HepG2 (cell line): ENCODE data around the gene ZNF77. TPM values are rescaled to one million over a fixed set of nuclear protein-coding genes. Genes with fewer than 3 reads are reported as not detected.

ENCODE experiments used
- ATF7 ChIP-seq, 2 experiments: fragments of 450-650 bp in 1 of 2; sonication (generic) in 1 of 2; formaldehyde crosslinking in 1 of 2; IDR thresholded peaks; 2 replicates each; pipeline versions ENCODE4 v1.4.0 to v1.6.1; 2016 to 2020; ENCODE audit warnings: antibody characterized with exemption in 1 of 2, mild to moderate bottlenecking in 1 of 2, missing genetic modification reagents in 1 of 2
- GTF3A ChIP-seq: sonication (generic); formaldehyde crosslinking; conservative IDR thresholded peaks from 2 replicates; pipeline ENCODE4 v1.4.0; 2020; ENCODE audit warnings: mild to moderate bottlenecking, missing genetic modification reagents
- HIVEP1 ChIP-seq: sonication (generic); formaldehyde crosslinking; IDR thresholded peaks from 2 replicates; pipeline ENCODE4 v1.4.0; 2020; ENCODE audit warnings: mild to moderate bottlenecking, missing genetic modification reagents
- HNF4A ChIP-seq: sonication (generic); formaldehyde crosslinking; IDR thresholded peaks from 2 replicates; pipeline ENCODE4 v1.4.0; 2020; ENCODE audit warnings: missing genetic modification reagents
- KAT2B ChIP-seq: fragments of 150-350 bp; IDR thresholded peaks from 2 replicates; pipeline ENCODE4 v1.6.1; 2014; ENCODE audit warnings: low read depth, low read length, borderline replicate concordance
- MED1 ChIP-seq: sonication (generic); formaldehyde crosslinking; IDR thresholded peaks from 2 replicates; pipeline ENCODE4 v1.4.0; 2020; ENCODE audit warnings: missing genetic modification reagents
- NR2C2 ChIP-seq: sonication (generic); formaldehyde crosslinking; IDR thresholded peaks from 2 replicates; pipeline ENCODE4 v1.4.0; 2020; ENCODE audit warnings: missing genetic modification reagents, mild to moderate bottlenecking, moderate library complexity, borderline replicate concordance
- REL ChIP-seq: sonication (generic); formaldehyde crosslinking; conservative IDR thresholded peaks from 2 replicates; pipeline ENCODE4 v1.8.0; 2022; ENCODE audit warnings: mild to moderate bottlenecking, missing genetic modification reagents, moderate library complexity
- ZNF609 ChIP-seq: sonication (generic); formaldehyde crosslinking; IDR thresholded peaks from 2 replicates; pipeline ENCODE4 v1.4.0; 2020; ENCODE audit warnings: mild to moderate bottlenecking, missing genetic modification reagents, borderline replicate concordance
- ZNF883 ChIP-seq: sonication (generic); formaldehyde crosslinking; IDR thresholded peaks from 2 replicates; pipeline ENCODE4 v1.5.1; 2020; ENCODE audit warnings: mild to moderate bottlenecking, missing genetic modification reagents; ENCODE audit errors: not compliant biosample characterization
- polyA plus RNA-seq, 8 experiments: library from polyadenylated mRNA; depleted of rRNA in 3 of 8; stranded (reverse) in 7 of 8; unstranded in 1 of 8; fragments of >200 nt; fragmentation: Illumina TruSeq in 4 of 8; extraction: Trizol in 4 of 8; gene quantifications; 2 replicates each; pipeline versions ENCODE4 v1.2.1 to v1.2.3, GENCODE V29; 2011 to 2016; ENCODE audit warnings: low read depth in 4 of 8, missing spikeins in 1 of 8, mixed read lengths in 1 of 8; ENCODE audit not compliant: insufficient read depth in 1 of 8
- total RNA-seq, 5 experiments: library from RNA; depleted of rRNA; stranded (reverse); fragments of >200 nt; fragmentation: Illumina TruSeq; extraction: Trizol; gene quantifications; 2 replicates each; pipeline ENCODE4 v1.2.3, GENCODE V29; 2016; ENCODE audit warnings: low read depth in 1 of 5
- TF ChIP-seq, protein P1 (sequence below): sonication (generic); formaldehyde crosslinking; IDR thresholded peaks from 2 replicates; pipeline ENCODE4 v1.4.0; 2020; ENCODE audit warnings: missing genetic modification reagents
- TF ChIP-seq, protein P2 (sequence below): sonication (generic); formaldehyde crosslinking; IDR thresholded peaks from 2 replicates; pipeline ENCODE4 v1.8.1; 2023; ENCODE audit warnings: mild to moderate bottlenecking, missing genetic modification reagents
- TF ChIP-seq, protein P3 (sequence below): IDR thresholded peaks from 2 replicates; pipeline ENCODE4 v1.6.1; 2012; ENCODE audit warnings: inconsistent platforms
- TF ChIP-seq, protein P4 (sequence below): sonication (generic); formaldehyde crosslinking; conservative IDR thresholded peaks from 2 replicates; pipeline ENCODE4 v1.4.0; 2020; ENCODE audit warnings: missing genetic modification reagents

The ZNF77 gene
- total and polyA plus RNA-seq, 2 of the 13 experiments (the other 11 are each of a cell fraction or from before 2014, with no cell fraction given) = 7.1 to 11.5 TPM

GRCh38 chr19:2977001-2977745 is 32.4 kb upstream of the ZNF77 start, which contains the start of gene TLE6 (continued):
- TF ChIP-seq, protein P1, sequence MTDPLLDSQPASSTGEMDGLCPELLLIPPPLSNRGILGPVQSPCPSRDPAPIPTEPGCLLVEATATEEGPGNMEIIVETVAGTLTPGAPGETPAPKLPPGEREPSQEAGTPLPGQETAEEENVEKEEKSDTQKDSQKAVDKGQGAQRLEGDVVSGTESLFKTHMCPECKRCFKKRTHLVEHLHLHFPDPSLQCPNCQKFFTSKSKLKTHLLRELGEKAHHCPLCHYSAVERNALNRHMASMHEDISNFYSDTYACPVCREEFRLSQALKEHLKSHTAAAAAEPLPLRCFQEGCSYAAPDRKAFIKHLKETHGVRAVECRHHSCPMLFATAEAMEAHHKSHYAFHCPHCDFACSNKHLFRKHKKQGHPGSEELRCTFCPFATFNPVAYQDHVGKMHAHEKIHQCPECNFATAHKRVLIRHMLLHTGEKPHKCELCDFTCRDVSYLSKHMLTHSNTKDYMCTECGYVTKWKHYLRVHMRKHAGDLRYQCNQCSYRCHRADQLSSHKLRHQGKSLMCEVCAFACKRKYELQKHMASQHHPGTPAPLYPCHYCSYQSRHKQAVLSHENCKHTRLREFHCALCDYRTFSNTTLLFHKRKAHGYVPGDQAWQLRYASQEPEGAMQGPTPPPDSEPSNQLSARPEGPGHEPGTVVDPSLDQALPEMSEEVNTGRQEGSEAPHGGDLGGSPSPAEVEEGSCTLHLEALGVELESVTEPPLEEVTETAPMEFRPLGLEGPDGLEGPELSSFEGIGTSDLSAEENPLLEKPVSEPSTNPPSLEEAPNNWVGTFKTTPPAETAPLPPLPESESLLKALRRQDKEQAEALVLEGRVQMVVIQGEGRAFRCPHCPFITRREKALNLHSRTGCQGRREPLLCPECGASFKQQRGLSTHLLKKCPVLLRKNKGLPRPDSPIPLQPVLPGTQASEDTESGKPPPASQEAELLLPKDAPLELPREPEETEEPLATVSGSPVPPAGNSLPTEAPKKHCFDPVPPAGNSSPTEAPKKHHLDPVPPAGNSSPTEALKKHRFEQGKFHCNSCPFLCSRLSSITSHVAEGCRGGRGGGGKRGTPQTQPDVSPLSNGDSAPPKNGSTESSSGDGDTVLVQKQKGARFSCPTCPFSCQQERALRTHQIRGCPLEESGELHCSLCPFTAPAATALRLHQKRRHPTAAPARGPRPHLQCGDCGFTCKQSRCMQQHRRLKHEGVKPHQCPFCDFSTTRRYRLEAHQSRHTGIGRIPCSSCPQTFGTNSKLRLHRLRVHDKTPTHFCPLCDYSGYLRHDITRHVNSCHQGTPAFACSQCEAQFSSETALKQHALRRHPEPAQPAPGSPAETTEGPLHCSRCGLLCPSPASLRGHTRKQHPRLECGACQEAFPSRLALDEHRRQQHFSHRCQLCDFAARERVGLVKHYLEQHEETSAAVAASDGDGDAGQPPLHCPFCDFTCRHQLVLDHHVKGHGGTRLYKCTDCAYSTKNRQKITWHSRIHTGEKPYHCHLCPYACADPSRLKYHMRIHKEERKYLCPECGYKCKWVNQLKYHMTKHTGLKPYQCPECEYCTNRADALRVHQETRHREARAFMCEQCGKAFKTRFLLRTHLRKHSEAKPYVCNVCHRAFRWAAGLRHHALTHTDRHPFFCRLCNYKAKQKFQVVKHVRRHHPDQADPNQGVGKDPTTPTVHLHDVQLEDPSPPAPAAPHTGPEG (CRISPR knock-in tag) = peak; percentile 51; the same call in 1 of the 2 replicates
- TF ChIP-seq KAT2B (peak; percentile 21; the same call in 1 of the 2 replicates), ATF7 (IDR thresholded peaks at IDR 0.05) (no peak), ATF7 (CRISPR knock-in tag; IDR thresholded peaks at IDR 0.05) (peak; percentile 26; the same call in 1 of the 2 replicates), REL (0 out of 2 replicates have a peak, but pooled peaks have one; percentile 50), HIVEP1 (CRISPR knock-in tag) (peak; percentile 80), ZNF883 (CRISPR knock-in tag) (peak; percentile 60), NR2C2 (peak; percentile 88), GTF3A (CRISPR knock-in tag) (no peak), HNF4A (CRISPR knock-in tag) (peak; percentile 32; the same call in 1 of the 2 replicates), ZNF609 (CRISPR knock-in tag) (peak; percentile 86; the same call in 1 of the 2 replicates), MED1 (peak; percentile 61; the same call in 1 of the 2 replicates)
- TF ChIP-seq, protein P2, sequence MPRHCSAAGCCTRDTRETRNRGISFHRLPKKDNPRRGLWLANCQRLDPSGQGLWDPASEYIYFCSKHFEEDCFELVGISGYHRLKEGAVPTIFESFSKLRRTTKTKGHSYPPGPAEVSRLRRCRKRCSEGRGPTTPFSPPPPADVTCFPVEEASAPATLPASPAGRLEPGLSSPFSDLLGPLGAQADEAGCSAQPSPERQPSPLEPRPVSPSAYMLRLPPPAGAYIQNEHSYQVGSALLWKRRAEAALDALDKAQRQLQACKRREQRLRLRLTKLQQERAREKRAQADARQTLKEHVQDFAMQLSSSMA = 0 out of 2 replicates have a peak, but pooled peaks have one; percentile 50
- TF ChIP-seq, protein P3, sequence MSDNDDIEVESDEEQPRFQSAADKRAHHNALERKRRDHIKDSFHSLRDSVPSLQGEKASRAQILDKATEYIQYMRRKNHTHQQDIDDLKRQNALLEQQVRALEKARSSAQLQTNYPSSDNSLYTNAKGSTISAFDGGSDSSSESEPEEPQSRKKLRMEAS = peak; percentile 97
- TF ChIP-seq, protein P4, sequence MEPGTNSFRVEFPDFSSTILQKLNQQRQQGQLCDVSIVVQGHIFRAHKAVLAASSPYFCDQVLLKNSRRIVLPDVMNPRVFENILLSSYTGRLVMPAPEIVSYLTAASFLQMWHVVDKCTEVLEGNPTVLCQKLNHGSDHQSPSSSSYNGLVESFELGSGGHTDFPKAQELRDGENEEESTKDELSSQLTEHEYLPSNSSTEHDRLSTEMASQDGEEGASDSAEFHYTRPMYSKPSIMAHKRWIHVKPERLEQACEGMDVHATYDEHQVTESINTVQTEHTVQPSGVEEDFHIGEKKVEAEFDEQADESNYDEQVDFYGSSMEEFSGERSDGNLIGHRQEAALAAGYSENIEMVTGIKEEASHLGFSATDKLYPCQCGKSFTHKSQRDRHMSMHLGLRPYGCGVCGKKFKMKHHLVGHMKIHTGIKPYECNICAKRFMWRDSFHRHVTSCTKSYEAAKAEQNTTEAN = no peak; the same call in 1 of the 2 replicates
